ENCODE measurements around the gene KTN1. TPM values are rescaled to one million over a fixed set of nuclear protein-coding genes. Genes with fewer than 3 reads are reported as not detected.

The KTN1 gene
- polyA plus RNA-seq, 1 donor, result 159 TPM

GRCh38 chr14:55605793-55606192 is 25.8 kb downstream of the KTN1 start:
- DNase-seq (ENCODE audit: low read depth), result no peak

- DNase-seq (ENCODE audit: low read depth), result no peak
Measured at GRCh38 chr14:55607386-55607785, 27.4 kb downstream of the KTN1 start.

GRCh38 chr14:55609681-55610080 is 29.7 kb downstream of the KTN1 start:
- DNase-seq (ENCODE audit: low read depth), result no peak

- no peak for DNase-seq (ENCODE audit: low read depth)
Measured at GRCh38 chr14:55610713-55611370, 30.8 kb downstream of the KTN1 start.

- no peak for DNase-seq (ENCODE audit: low read depth)
Measured at GRCh38 chr14:55611859-55612258, 31.9 kb downstream of the KTN1 start.

GRCh38 chr14:55614304-55614703 is 34.3 kb downstream of the KTN1 start:
- no peak for DNase-seq (ENCODE audit: low read depth)

GRCh38 chr14:55620277-55620676 is 40.3 kb downstream of the KTN1 start:
- no peak for DNase-seq (ENCODE audit: low read depth)

- DNase-seq (ENCODE audit: low read depth), result no peak
Measured at GRCh38 chr14:55620981-55621380, 41.0 kb downstream of the KTN1 start.

- no peak for DNase-seq (ENCODE audit: low read depth)
Measured at GRCh38 chr14:55621391-55621790, 41.4 kb downstream of the KTN1 start.

- DNase-seq (ENCODE audit: low read depth), result no peak
Measured at GRCh38 chr14:55624913-55625312, 44.9 kb downstream of the KTN1 start.

- DNase-seq (ENCODE audit: low read depth), result no peak
Measured at GRCh38 chr14:55625481-55625880, 45.5 kb downstream of the KTN1 start.

GRCh38 chr14:55626131-55626530 is 46.1 kb downstream of the KTN1 start:
- no peak for DNase-seq (ENCODE audit: low read depth)

GRCh38 chr14:55628426-55628825 is 48.4 kb downstream of the KTN1 start:
- DNase-seq (ENCODE audit: low read depth), result no peak

- no peak for DNase-seq (ENCODE audit: low read depth)
Measured at GRCh38 chr14:55638665-55639064, 58.7 kb downstream of the KTN1 start.

GRCh38 chr14:55641290-55641689 is 61.3 kb downstream of the KTN1 start:
- no peak for DNase-seq (ENCODE audit: low read depth)

- DNase-seq (ENCODE audit: low read depth), result no peak
Measured at GRCh38 chr14:55641954-55642353, 61.9 kb downstream of the KTN1 start.

GRCh38 chr14:55645145-55645544 is 65.1 kb downstream of the KTN1 start:
- no peak for DNase-seq (ENCODE audit: low read depth)

GRCh38 chr14:55645845-55646832 is 66.1 kb downstream of the KTN1 start:
- DNase-seq (ENCODE audit: low read depth), result no peak

GRCh38 chr14:55650992-55651391 is 71.0 kb downstream of the KTN1 start:
- no peak for DNase-seq (ENCODE audit: low read depth)

- no peak for DNase-seq (ENCODE audit: low read depth)
Measured at GRCh38 chr14:55654243-55654642, 74.2 kb downstream of the KTN1 start.

- no peak for DNase-seq (ENCODE audit: low read depth)
Measured at GRCh38 chr14:55661029-55661428, 81.0 kb downstream of the KTN1 start.

- DNase-seq (ENCODE audit: low read depth), result no peak
Measured at GRCh38 chr14:55662752-55663151, 82.7 kb downstream of the KTN1 start.

GRCh38 chr14:55665067-55665675 is 85.2 kb downstream of the KTN1 start:
- DNase-seq (ENCODE audit: low read depth), result no peak
